ENCODE results near the gene ZNF318.

The ZNF318 gene

DNA sequence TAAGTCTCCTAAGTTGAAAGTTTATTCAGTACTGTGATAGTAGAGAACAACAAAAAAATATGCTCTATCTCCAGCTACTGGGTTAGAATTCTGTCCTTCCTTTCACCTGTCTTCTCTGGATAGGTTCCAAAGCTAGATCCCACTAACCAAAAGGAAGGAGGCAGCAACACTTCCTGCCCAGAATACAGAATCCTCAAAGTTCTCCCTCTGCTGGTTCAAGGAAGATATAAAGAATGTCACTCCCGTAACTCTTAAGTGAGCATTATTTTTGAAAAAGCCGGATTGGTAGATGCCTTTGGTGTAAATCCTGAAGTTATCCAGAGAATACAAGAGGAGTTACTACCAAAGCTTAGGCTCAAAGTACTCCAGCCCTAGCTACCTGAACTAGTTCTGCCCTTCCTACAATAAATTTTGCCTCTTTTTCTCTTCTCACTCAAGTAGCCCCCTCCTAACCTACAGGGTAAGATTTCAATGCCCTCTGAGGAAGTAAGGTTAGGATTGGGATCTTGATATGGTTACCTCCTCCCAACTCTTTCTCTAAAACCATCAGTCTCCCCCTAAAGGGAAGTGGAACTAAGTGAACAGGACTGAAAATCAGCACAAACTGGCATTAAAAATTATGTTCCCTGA lies 34.9 kb downstream of the ZNF318 start:
- Histone ChIP-seq H3K36me3 (ENCODE audit: control insufficient read depth in 1 of 2, insufficient read depth in 2 of 2, low read length in 2 of 2) (peaks cover 10 to 26% of the 10 kb centered on the region in 2 donors), H3K27ac (ENCODE audit: low read length) (no peak overlapping the region), H3K9me3 (ENCODE audit: control insufficient read depth in 1 of 2, low read length in 2 of 2) (no peaks in the 10 kb centered on the region), H3K27me3 (ENCODE audit: low read depth, low read length) (no peaks in the 10 kb centered on the region), H3K4me1 (ENCODE audit: control insufficient read depth in 1 of 2, insufficient read depth in 2 of 2, low read length in 2 of 2) (no peaks in the 10 kb centered on the region), H3K4me3 (ENCODE audit: low read depth in 1 of 2, low read length in 2 of 2) (no peak overlapping the region)

DNA sequence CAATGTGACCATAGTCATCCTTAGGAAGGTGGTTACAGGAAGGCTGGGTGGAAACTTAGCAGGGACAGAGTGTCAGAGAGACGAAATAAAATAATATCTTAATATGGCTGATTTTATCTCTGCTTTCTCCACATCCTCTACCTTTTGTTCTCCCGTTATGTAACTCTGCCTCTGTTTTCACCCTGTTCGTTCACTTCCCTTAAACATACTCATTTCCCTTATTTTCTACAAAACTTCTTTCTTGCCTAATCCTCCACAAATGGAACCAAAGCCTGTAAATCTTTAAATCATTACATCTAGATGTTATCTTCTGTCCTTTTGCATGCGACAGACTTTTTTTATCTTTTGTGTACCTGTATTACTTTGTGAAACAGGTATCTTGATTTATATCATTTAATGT lies 37.6 kb downstream of the ZNF318 start:
- no peak overlapping the region for H3K4me3 ChIP-seq (ENCODE audit: low read depth in 1 of 2, low read length in 2 of 2)
- H3K4me1 ChIP-seq (ENCODE audit: control insufficient read depth in 1 of 2, insufficient read depth in 2 of 2, low read length in 2 of 2), result no peaks in the 10 kb centered on the region
- H3K27me3 ChIP-seq (ENCODE audit: low read depth, low read length), result no peaks in the 10 kb centered on the region
- H3K27ac ChIP-seq (ENCODE audit: low read length), result no peak overlapping the region
- peaks cover 0 to 6% of the 10 kb centered on the region in 2 donors for H3K36me3 ChIP-seq (ENCODE audit: control insufficient read depth in 1 of 2, insufficient read depth in 2 of 2, low read length in 2 of 2)
- no peaks in the 10 kb centered on the region for H3K9me3 ChIP-seq (ENCODE audit: control insufficient read depth in 1 of 2, low read length in 2 of 2)

DNA sequence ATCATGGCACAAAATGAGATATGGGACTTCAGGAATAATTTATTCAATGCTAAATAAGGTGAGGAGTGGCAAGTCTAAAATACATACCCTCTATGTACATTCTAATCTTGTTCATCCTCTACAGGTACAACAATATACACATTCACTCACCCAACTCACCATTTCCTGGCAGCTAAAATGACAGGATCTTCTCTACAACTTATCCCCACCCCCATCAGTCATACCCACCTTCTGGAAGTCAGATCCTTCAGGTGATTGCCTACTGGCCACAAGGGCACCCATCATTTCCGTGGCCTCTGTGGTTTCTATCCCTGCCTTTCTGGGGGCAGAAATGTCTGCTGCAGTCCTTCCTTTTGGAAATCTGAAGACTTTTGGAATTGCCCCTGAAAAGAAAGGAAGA lies 38.0 kb downstream of the ZNF318 start:
- Histone ChIP-seq H3K4me3 (ENCODE audit: low read depth in 1 of 2, low read length in 2 of 2) (no peak overlapping the region), H3K4me1 (ENCODE audit: control insufficient read depth in 1 of 2, insufficient read depth in 2 of 2, low read length in 2 of 2) (no peaks in the 10 kb centered on the region), H3K27me3 (ENCODE audit: low read depth, low read length) (no peaks in the 10 kb centered on the region), H3K9me3 (ENCODE audit: control insufficient read depth in 1 of 2, low read length in 2 of 2) (no peaks in the 10 kb centered on the region), H3K36me3 (ENCODE audit: control insufficient read depth in 1 of 2, insufficient read depth in 2 of 2, low read length in 2 of 2) (peaks cover 0 to 6% of the 10 kb centered on the region in 2 donors), H3K27ac (ENCODE audit: low read length) (no peak overlapping the region)

DNA sequence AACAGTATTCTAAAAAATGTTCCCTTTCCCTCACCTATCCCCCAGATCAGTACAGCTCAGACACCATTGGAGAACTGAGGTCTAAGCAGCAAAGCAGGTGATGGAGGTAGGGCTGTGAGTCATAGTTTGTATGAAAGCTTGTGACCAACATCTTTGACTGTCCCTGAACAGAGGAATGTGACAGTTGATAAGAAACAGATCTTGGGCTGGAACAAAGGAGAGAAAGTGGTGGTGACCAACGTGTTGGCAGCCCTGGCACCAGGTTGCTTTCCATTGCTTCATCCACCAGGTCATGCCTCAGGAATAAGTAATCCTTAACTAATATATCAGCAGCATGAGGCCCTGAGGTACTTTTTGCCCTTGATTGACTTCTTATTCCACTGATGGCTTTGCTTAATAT lies 40.9 kb downstream of the ZNF318 start:
- H3K9me3 ChIP-seq (ENCODE audit: control insufficient read depth in 1 of 2, low read length in 2 of 2), result no peaks in the 10 kb centered on the region
- H3K27ac ChIP-seq (ENCODE audit: low read length), result no peak overlapping the region
- H3K36me3 ChIP-seq (ENCODE audit: control insufficient read depth in 1 of 2, insufficient read depth in 2 of 2, low read length in 2 of 2), result no peaks in the 10 kb centered on the region
- no peak overlapping the region for H3K4me3 ChIP-seq (ENCODE audit: low read depth in 1 of 2, low read length in 2 of 2)
- H3K27me3 ChIP-seq (ENCODE audit: low read depth, low read length), result no peaks in the 10 kb centered on the region
- H3K4me1 ChIP-seq (ENCODE audit: control insufficient read depth in 1 of 2, insufficient read depth in 2 of 2, low read length in 2 of 2), result no peaks in the 10 kb centered on the region

DNA sequence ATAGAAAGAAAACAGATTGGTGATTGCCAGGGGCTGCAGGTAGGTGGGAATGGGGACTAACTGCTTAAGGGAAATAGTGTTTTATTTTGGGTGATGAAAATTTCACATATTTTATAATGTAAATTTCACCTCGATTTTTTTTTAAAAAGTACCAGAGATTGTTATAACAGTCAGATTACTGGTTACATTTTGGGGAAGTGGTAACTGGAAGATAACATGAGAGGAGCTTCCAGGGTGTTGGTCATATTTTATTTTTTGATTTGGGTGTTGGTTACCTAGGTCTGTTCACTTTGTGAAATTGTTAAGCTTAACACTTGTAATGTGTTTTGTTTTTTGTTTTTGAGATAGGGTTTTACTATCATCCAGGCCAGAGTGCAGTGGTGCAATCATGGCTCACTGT lies 43.6 kb downstream of the ZNF318 start:
- no peak overlapping the region for H3K27ac ChIP-seq (ENCODE audit: low read length)
- no peaks in the 10 kb centered on the region for H3K4me1 ChIP-seq (ENCODE audit: control insufficient read depth in 1 of 2, insufficient read depth in 2 of 2, low read length in 2 of 2)
- no peaks in the 10 kb centered on the region for H3K27me3 ChIP-seq (ENCODE audit: low read depth, low read length)
- H3K4me3 ChIP-seq (ENCODE audit: low read depth in 1 of 2, low read length in 2 of 2), result no peak overlapping the region
- no peaks in the 10 kb centered on the region for H3K9me3 ChIP-seq (ENCODE audit: control insufficient read depth in 1 of 2, low read length in 2 of 2)
- no peaks in the 10 kb centered on the region for H3K36me3 ChIP-seq (ENCODE audit: control insufficient read depth in 1 of 2, insufficient read depth in 2 of 2, low read length in 2 of 2)

DNA sequence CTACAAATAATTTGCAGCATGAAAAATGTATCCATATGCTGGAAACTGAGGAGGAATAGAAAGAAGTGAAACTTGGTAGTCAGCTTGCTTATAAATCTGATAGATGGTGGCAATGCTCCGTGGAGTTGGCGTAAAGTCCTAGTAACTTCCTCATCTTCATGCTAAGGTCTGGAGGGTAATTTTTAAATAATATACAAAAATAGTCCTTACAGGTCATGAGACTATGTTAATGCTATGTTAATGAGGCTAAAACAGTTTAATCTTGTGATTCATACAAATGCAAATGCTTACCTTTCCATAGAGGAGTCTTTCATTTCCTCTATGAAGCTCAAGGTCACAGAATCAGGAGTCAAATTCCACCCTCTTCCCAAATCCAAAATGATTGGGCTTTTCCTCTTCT lies 51.4 kb downstream of the ZNF318 start:
- H3K4me1 ChIP-seq (ENCODE audit: control insufficient read depth in 1 of 2, insufficient read depth in 2 of 2, low read length in 2 of 2), result no peaks in the 10 kb centered on the region
- no peaks in the 10 kb centered on the region for H3K36me3 ChIP-seq (ENCODE audit: control insufficient read depth in 1 of 2, insufficient read depth in 2 of 2, low read length in 2 of 2)
- no peaks in the 10 kb centered on the region for H3K9me3 ChIP-seq (ENCODE audit: control insufficient read depth in 1 of 2, low read length in 2 of 2)
- no peak overlapping the region for H3K27ac ChIP-seq (ENCODE audit: low read length)
- no peak overlapping the region for H3K4me3 ChIP-seq (ENCODE audit: low read depth in 1 of 2, low read length in 2 of 2)
- no peaks in the 10 kb centered on the region for H3K27me3 ChIP-seq (ENCODE audit: low read depth, low read length)

DNA sequence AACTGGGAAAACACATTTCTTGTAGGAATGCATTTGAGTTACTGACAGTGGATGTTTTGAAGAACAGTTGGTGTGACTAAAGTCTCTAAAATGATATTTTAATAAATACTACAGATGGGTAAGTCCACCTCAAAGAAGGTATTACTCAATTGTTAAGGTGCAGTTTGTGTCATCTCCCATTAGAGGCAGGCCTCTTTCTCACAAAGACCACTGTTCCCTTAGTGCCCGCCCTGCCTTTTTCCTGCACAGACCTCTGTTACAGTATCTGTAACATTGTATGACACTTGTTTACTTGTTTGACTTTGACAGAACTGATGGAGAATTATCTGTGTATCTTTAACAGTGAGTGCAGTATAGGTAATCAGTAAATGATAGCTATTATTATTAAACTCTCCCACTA lies 55.6 kb downstream of the ZNF318 start:
- no peak overlapping the region for H3K27ac ChIP-seq (ENCODE audit: low read length)
- H3K4me1 ChIP-seq (ENCODE audit: control insufficient read depth in 1 of 2, insufficient read depth in 2 of 2, low read length in 2 of 2), result no peaks in the 10 kb centered on the region

DNA sequence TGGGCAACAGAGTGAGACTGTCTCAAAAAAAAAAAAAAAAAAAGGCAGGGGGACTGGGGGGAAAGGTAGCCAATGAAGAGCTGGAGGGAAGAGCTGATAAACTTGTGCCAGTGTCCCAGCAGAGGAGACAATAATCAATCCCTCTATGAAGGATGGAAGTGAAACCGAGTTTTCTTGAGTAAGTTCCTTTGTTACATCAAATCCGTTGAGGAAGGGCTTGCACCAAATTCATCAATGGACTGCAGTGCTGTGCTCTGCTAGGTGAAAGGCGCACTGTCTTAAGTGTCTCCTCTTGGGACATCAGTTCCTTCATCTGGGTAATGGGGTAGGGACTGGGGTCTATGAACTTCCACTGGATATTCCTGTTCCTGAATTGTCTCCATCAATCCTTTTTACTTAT lies 57.8 kb downstream of the ZNF318 start:
- Histone ChIP-seq H3K36me3 (ENCODE audit: control insufficient read depth in 1 of 2, insufficient read depth in 2 of 2, low read length in 2 of 2) (no peaks in the 10 kb centered on the region), H3K4me1 (ENCODE audit: control insufficient read depth in 1 of 2, insufficient read depth in 2 of 2, low read length in 2 of 2) (peaks cover 0 to 10% of the 10 kb centered on the region in 2 donors), H3K9me3 (ENCODE audit: control insufficient read depth in 1 of 2, low read length in 2 of 2) (no peaks in the 10 kb centered on the region), H3K4me3 (ENCODE audit: low read depth in 1 of 2, low read length in 2 of 2) (no peak overlapping the region), H3K27ac (ENCODE audit: low read length) (no peak overlapping the region), H3K27me3 (ENCODE audit: low read depth, low read length) (no peaks in the 10 kb centered on the region)

More for the DNA sequence above, 55.6 kb downstream of the ZNF318 start:
- Histone ChIP-seq H3K9me3 (ENCODE audit: control insufficient read depth in 1 of 2, low read length in 2 of 2) (no peaks in the 10 kb centered on the region), H3K36me3 (ENCODE audit: control insufficient read depth in 1 of 2, insufficient read depth in 2 of 2, low read length in 2 of 2) (no peaks in the 10 kb centered on the region), H3K4me3 (ENCODE audit: low read depth in 1 of 2, low read length in 2 of 2) (no peak overlapping the region), H3K27me3 (ENCODE audit: low read depth, low read length) (no peaks in the 10 kb centered on the region)

DNA sequence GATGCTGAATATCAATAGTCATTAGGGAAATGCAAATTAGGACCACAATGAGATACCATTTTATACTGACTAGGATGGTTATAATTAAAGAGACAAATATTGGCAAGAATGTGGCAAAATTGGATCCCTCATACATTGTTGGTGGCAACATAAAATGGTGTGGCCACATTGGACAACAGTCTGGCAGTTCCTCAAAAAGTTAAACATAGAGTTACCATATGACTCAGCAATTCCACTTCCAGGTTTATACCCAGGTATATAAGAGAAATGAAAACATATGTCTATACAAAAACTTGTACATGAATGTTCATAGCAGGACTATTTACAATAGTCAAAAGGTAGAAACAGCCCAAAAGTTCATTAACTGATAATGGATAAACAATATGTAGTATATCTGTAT lies 58.8 kb downstream of the ZNF318 start:
- Histone ChIP-seq H3K36me3 (ENCODE audit: control insufficient read depth in 1 of 2, insufficient read depth in 2 of 2, low read length in 2 of 2) (no peaks in the 10 kb centered on the region), H3K4me3 (ENCODE audit: low read depth in 1 of 2, low read length in 2 of 2) (no peak overlapping the region)

DNA sequence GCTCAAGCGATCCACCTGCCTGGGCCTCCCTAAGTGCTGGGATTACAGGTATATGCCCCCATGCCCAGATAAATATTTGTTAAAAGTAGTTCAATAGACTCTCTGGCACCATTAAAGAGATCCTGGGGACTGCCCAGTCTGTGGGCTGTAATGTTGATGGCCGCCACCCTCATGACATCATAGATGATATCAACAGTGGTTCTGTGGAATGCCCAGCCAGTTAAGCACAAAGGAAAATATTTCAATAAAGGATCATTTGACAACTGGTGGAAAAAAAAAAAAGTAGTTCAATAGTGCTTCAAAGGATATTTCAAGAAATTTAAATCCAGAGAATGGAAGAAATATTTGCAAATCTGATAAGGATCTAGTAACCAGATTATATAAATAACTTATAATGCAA lies 59.3 kb downstream of the ZNF318 start:
- H3K4me1 ChIP-seq (ENCODE audit: control insufficient read depth in 1 of 2, insufficient read depth in 2 of 2, low read length in 2 of 2), result peaks cover 0 to 10% of the 10 kb centered on the region in 2 donors
- no peaks in the 10 kb centered on the region for H3K9me3 ChIP-seq (ENCODE audit: control insufficient read depth in 1 of 2, low read length in 2 of 2)
- no peaks in the 10 kb centered on the region for H3K36me3 ChIP-seq (ENCODE audit: control insufficient read depth in 1 of 2, insufficient read depth in 2 of 2, low read length in 2 of 2)
- no peaks in the 10 kb centered on the region for H3K27me3 ChIP-seq (ENCODE audit: low read depth, low read length)
- no peak overlapping the region for H3K4me3 ChIP-seq (ENCODE audit: low read depth in 1 of 2, low read length in 2 of 2)
- H3K27ac ChIP-seq (ENCODE audit: low read length), result no peak overlapping the region

More for the DNA sequence above, 58.8 kb downstream of the ZNF318 start:
- no peak overlapping the region for H3K27ac ChIP-seq (ENCODE audit: low read length)
- no peaks in the 10 kb centered on the region for H3K9me3 ChIP-seq (ENCODE audit: control insufficient read depth in 1 of 2, low read length in 2 of 2)
- no peaks in the 10 kb centered on the region for H3K27me3 ChIP-seq (ENCODE audit: low read depth, low read length)
- H3K4me1 ChIP-seq (ENCODE audit: control insufficient read depth in 1 of 2, insufficient read depth in 2 of 2, low read length in 2 of 2), result peaks cover 0 to 10% of the 10 kb centered on the region in 2 donors

DNA sequence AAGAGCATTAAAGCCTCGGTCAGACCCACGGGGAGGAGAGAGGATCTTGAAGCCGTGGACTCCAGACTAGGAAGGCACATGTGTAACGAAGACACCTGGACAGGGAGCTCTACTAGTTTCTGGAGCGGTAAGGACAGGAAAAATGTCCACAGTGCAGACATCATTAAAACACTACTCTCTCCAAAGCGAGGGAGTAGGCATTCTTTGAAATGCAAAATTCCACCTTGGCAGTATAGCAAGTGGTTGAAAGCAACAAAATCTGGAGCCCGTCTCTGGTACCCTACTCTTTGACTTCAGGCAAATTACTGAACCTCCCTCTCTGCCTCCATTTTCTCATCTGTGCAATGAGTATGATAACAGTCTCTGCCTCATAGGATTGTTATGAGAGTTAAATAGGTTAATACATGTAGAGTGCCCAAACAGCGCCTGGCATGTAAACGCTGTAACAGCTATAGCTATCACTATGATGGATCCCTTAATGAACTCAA lies 60.4 kb downstream of the ZNF318 start:
- Histone ChIP-seq H3K27ac (ENCODE audit: low read length) (no peak overlapping the region), H3K36me3 (ENCODE audit: control insufficient read depth in 1 of 2, insufficient read depth in 2 of 2, low read length in 2 of 2) (no peaks in the 10 kb centered on the region), H3K27me3 (ENCODE audit: low read depth, low read length) (peaks cover 5% of the 10 kb centered on the region), H3K9me3 (ENCODE audit: control insufficient read depth in 1 of 2, low read length in 2 of 2) (no peaks in the 10 kb centered on the region), H3K4me1 (ENCODE audit: control insufficient read depth in 1 of 2, insufficient read depth in 2 of 2, low read length in 2 of 2) (peaks cover 0 to 10% of the 10 kb centered on the region in 2 donors), H3K4me3 (ENCODE audit: low read depth in 1 of 2, low read length in 2 of 2) (peak overlapping the region; percentile 45 to 56)

Measured in muscle layer of duodenum (tissue), 2 donors.